Ishikawa (cell line): ENCODE results near the gene TRPC4AP.
A peak's percentile ranks its signal among the peaks of the same experiment; 100 is the strongest.

Experiments
- CEBPB ChIP-seq: IDR thresholded peaks from 2 replicates; pipeline ENCODE4 v1.6.1; 2012
- CREB1 ChIP-seq: IDR thresholded peaks from 2 replicates; pipeline ENCODE4 v1.6.1; 2012; ENCODE audit warnings: low read depth
- EGR1 ChIP-seq: IDR thresholded peaks from 2 replicates; pipeline ENCODE4 v1.6.1; 2012
- EP300 ChIP-seq: IDR thresholded peaks from 2 replicates; pipeline ENCODE4 v1.6.1; 2012; ENCODE audit warnings: borderline replicate concordance
- FOXM1 ChIP-seq: IDR thresholded peaks from 2 replicates; pipeline ENCODE4 v1.6.1; 2012; ENCODE audit warnings: low read depth, borderline replicate concordance
- MAX ChIP-seq: IDR thresholded peaks from 2 replicates; pipeline ENCODE4 v1.6.1; 2012
- NFIC ChIP-seq: IDR thresholded peaks from 2 replicates; pipeline ENCODE4 v1.6.1; 2012
- RAD21 ChIP-seq: IDR thresholded peaks from 2 replicates; pipeline ENCODE4 v1.6.1; 2012; ENCODE audit warnings: low read depth
- REST ChIP-seq: IDR thresholded peaks from 2 replicates; pipeline ENCODE4 v1.6.1; 2012; ENCODE audit warnings: low read depth, mild to moderate bottlenecking
- TAF1 ChIP-seq: IDR thresholded peaks from 2 replicates; pipeline ENCODE4 v1.6.1; 2012; ENCODE audit warnings: low read depth, mild to moderate bottlenecking
- TCF12 ChIP-seq: IDR thresholded peaks from 2 replicates; pipeline ENCODE4 v1.6.1; 2012; ENCODE audit warnings: low read depth
- TEAD4 ChIP-seq: IDR thresholded peaks from 2 replicates; pipeline ENCODE4 v1.6.1; 2012
- USF1 ChIP-seq: IDR thresholded peaks from 2 replicates; pipeline ENCODE4 v1.6.1; 2012
- YY1 ChIP-seq: IDR thresholded peaks from 2 replicates; pipeline ENCODE4 v1.6.1; 2012; ENCODE audit warnings: low read depth
- ZBTB7A ChIP-seq: IDR thresholded peaks from 2 replicates; pipeline ENCODE4 v1.6.1; 2012; ENCODE audit warnings: low read depth

TRPC4AP gene

GRCh38 chr20:35092524-35093266 lies at the start of gene TRPC4AP:
TSS of gene TRPC4AP (minus strand) at chr20:35092807. CDS start at chr20:35092781, 26 bp downstream.
- TF ChIP-seq TAF1 (peak; percentile 77), EP300 (no peak), CREB1 (0 out of 2 replicates have a peak, but pooled peaks have one; percentile 42), USF1 (peak; percentile 76), RAD21 (peak; percentile 41; the same call in 1 of the 2 replicates), YY1 (peak; percentile 91), MAX (peak; percentile 92), TCF12 (peak; percentile 59), FOXM1 (no peak), ZBTB7A (peak; percentile 85; the same call in 1 of the 2 replicates), EGR1 (no peak), NFIC (no peak)

- no peak for TF ChIP-seq EP300
- no peak for TF ChIP-seq RAD21
- no peak for TF ChIP-seq TAF1
- TF ChIP-seq REST, result no peak
- TF ChIP-seq EGR1, result no peak
- TF ChIP-seq TCF12, result no peak
- TF ChIP-seq MAX, result no peak
- no peak for TF ChIP-seq ZBTB7A
- TF ChIP-seq USF1, result no peak
- no peak for TF ChIP-seq NFIC
- no peak for TF ChIP-seq YY1
- TF ChIP-seq TEAD4, result no peak
- no peak for TF ChIP-seq FOXM1
- no peak for TF ChIP-seq CREB1
- TF ChIP-seq CEBPB, result no peak
Measured at GRCh38 chr20:35135867-35136586, 43.4 kb upstream of the TRPC4AP start.

- TF ChIP-seq RAD21 (no peak), NFIC (no peak), FOXM1 (no peak), EGR1 (no peak), YY1 (no peak), CEBPB (no peak), TAF1 (no peak), TEAD4 (no peak), REST (no peak), EP300 (no peak), USF1 (no peak), MAX (no peak), ZBTB7A (no peak), TCF12 (no peak)
Measured at GRCh38 chr20:35134880-35135279, 42.3 kb upstream of the TRPC4AP start.

- TF ChIP-seq TAF1, result no peak
- no peak for TF ChIP-seq TEAD4
- no peak for TF ChIP-seq TCF12
- TF ChIP-seq USF1, result no peak
- no peak for TF ChIP-seq EP300
- TF ChIP-seq CEBPB, result no peak
- no peak for TF ChIP-seq EGR1
- no peak for TF ChIP-seq MAX
- TF ChIP-seq FOXM1, result no peak
- TF ChIP-seq ZBTB7A, result no peak
- no peak for TF ChIP-seq RAD21
- no peak for TF ChIP-seq CREB1
- no peak for TF ChIP-seq NFIC
- no peak for TF ChIP-seq YY1
- no peak for TF ChIP-seq REST
Measured at GRCh38 chr20:35134472-35134871, 41.9 kb upstream of the TRPC4AP start.
